GM12878 (cell line): Measurements from ENCODE around the gene SLC46A2. TPM values are rescaled to one million over a fixed set of nuclear protein-coding genes. Genes with fewer than 3 reads are reported as not detected.

ENCODE experiments used
- ATAC-seq: fragments of 200-7000 bp; cut with Tn5 transposase; 3 replicates; pipeline ENCODE4 v1.9.1; 2020; ENCODE audit warnings: mild to moderate bottlenecking, moderate library complexity
- BruUV-seq: library from RNA; stranded (reverse); fragments of 400-500 nt; replicated peaks from 2 replicates; lab custom pipeline; 2021; lab: Mats Ljungman, UMichigan
- CTCF ChIA-PET: fragments of 300-600 bp; sonication (Branson Sonifier 250); formaldehyde crosslinking; extraction: SDS; loops from one replicate; lab custom pipeline; 2021; ENCODE audit warnings: inconsistent platforms; lab: Yijun Ruan, JAX
- POLR2A ChIA-PET: fragments of 350-600 bp; formaldehyde crosslinking; extraction: SDS; loops from one replicate; lab custom pipeline; 2021; ENCODE audit warnings: inconsistent platforms; lab: Charles Lee
- RAD21 ChIA-PET: fragments of 300-600 bp; sonication (Branson Sonifier 250); formaldehyde crosslinking; loops from one replicate; lab custom pipeline; 2023; ENCODE audit warnings: antibody characterized with exemption; ENCODE audit not compliant: unreplicated experiment; lab: Charles Lee
- SMC1A ChIA-PET: fragments of 300-600 bp; sonication (Branson Sonifier 250); formaldehyde crosslinking; loops from one replicate; lab custom pipeline; 2023; ENCODE audit not compliant: unreplicated experiment, uncharacterized antibody; lab: Charles Lee
- DNase-seq: peaks from one replicate; pipeline ENCODE4 v3.0.0-alpha.2; 2011; ENCODE audit warnings: low read depth, low spot score
- FAIRE-seq: peaks from 3 replicates; lab custom pipeline; 2011; peaks lifted over from hg19 to GRCh38; lab: Jason Lieb, UNC
- H2AFZ ChIP-seq: 2 replicates; pipeline ENCODE4 v1.6.0; 2011; ENCODE audit warnings: low read depth, low read length, control low read depth; ENCODE audit not compliant: control insufficient read depth
- H3K27ac ChIP-seq: 2 replicates; pipeline ENCODE4 v1.5.1; 2011; ENCODE audit warnings: control low read depth; ENCODE audit not compliant: control insufficient read depth, insufficient read depth
- H3K27me3 ChIP-seq, 2 experiments: replicated peaks in 1 of 2; 2 replicates each; pipeline versions ENCODE4 v1.6.0 to v1.6.1; 2011; ENCODE audit warnings: low read length in 1 of 2; ENCODE audit not compliant: control insufficient read depth in 2 of 2, insufficient read depth in 2 of 2
- H3K36me3 ChIP-seq, 2 experiments: 2 replicates each; pipeline ENCODE4 v1.5.1; 2011; ENCODE audit warnings: low read length in 1 of 2; ENCODE audit not compliant: control insufficient read depth in 2 of 2, insufficient read depth in 2 of 2
- H3K4me1 ChIP-seq: 2 replicates; pipeline ENCODE4 v1.6.1; 2011; ENCODE audit warnings: mild to moderate bottlenecking, low read length, moderate library complexity, mixed read lengths; ENCODE audit not compliant: control insufficient read depth, insufficient read depth
- H3K4me2 ChIP-seq: 2 replicates; pipeline ENCODE4 v1.6.0; 2011; ENCODE audit warnings: control low read depth; ENCODE audit not compliant: control insufficient read depth, insufficient read depth
- H3K4me3 ChIP-seq: fragments of 200-600 bp; sonication (generic); 2 replicates; pipeline ENCODE4 v1.5.1; 2016
- H3K79me2 ChIP-seq: 2 replicates; pipeline ENCODE4 v1.6.0; 2011; ENCODE audit warnings: low read length; ENCODE audit not compliant: control insufficient read depth, insufficient read depth
- H3K9ac ChIP-seq: 2 replicates; pipeline ENCODE4 v1.8.0; 2011; ENCODE audit warnings: low read length, control low read depth, mixed read lengths; ENCODE audit not compliant: control insufficient read depth, insufficient read depth
- H3K9me3 ChIP-seq: replicated peaks from 3 replicates; pipeline ENCODE4 v1.5.1; 2011; ENCODE audit warnings: mild to moderate bottlenecking, low read length; ENCODE audit not compliant: control insufficient read depth, insufficient read depth
- H4K20me1 ChIP-seq: 2 replicates; pipeline ENCODE4 v1.6.0; 2011; ENCODE audit not compliant: control insufficient read depth, insufficient read depth
- EP300 ChIP-seq, 2 experiments: fragments of 150-350 bp in 1 of 2; IDR thresholded peaks; 2 replicates each; pipeline ENCODE4 v1.6.1; 2011 to 2012; ENCODE audit warnings: low read depth in 2 of 2, low read length in 2 of 2, borderline replicate concordance in 1 of 2, improper control_type of control experiment in 1 of 2, inconsistent platforms in 1 of 2; ENCODE audit not compliant: control insufficient read depth in 1 of 2
- JUND ChIP-seq: IDR thresholded peaks from 2 replicates; pipeline ENCODE4 v1.6.1; 2012; ENCODE audit warnings: low read depth, mild to moderate bottlenecking, low read length, improper control_type of control experiment, moderate library complexity
- NRF1 ChIP-seq: conservative IDR thresholded peaks from 2 replicates; pipeline ENCODE4 v1.6.1; 2011; ENCODE audit warnings: mild to moderate bottlenecking, low read depth, low read length, improper control_type of control experiment
- RBBP5 ChIP-seq: fragments of 200-600 bp; sonication (generic); conservative IDR thresholded peaks from 2 replicates; pipeline ENCODE4 v1.6.1; 2016
- SIN3A ChIP-seq: IDR thresholded peaks from 2 replicates; pipeline ENCODE4 v1.6.1; 2012; ENCODE audit warnings: low read depth, low read length, improper control_type of control experiment
- SRF ChIP-seq, 2 experiments: IDR thresholded peaks; 2 replicates each; pipeline ENCODE4 v1.6.1; 2011; ENCODE audit warnings: low read depth in 2 of 2, low read length in 2 of 2, mild to moderate bottlenecking in 1 of 2, moderate library complexity in 1 of 2
- YY1 ChIP-seq: IDR thresholded peaks from 2 replicates; pipeline ENCODE4 v1.6.1; 2011; ENCODE audit warnings: low read depth, mild to moderate bottlenecking, low read length
- ZNF207 ChIP-seq: fragments of 450-650 bp; IDR thresholded peaks from 2 replicates; pipeline ENCODE4 v1.6.1; 2014; ENCODE audit warnings: antibody characterized with exemption, mild to moderate bottlenecking, borderline replicate concordance
- ZZZ3 ChIP-seq: IDR thresholded peaks from 2 replicates; pipeline ENCODE4 v1.6.1; 2011; ENCODE audit warnings: low read depth; ENCODE audit not compliant: control insufficient read depth, insufficient read length
- WGBS: methylation state at CpG from one replicate; pipeline ENCODE4 v1.1.6; 2016; ENCODE audit warnings: low lambda C conversion rate; ENCODE audit not compliant: insufficient replicate concordance, insufficient coverage; ENCODE audit errors: missing lambda C conversion rate; 5-methylcytosine and 5-hydroxymethylcytosine counted together
- in situ Hi-C: fragments of 300-500 bp; cut with MboI; formaldehyde crosslinking; loops from 9 replicates; pipeline ENCODE4 v1.14.3; 2018; ENCODE audit warnings: mixed read lengths
- intact Hi-C: fragments of 100-400 bp; cut with micrococcal nuclease; formaldehyde crosslinking; loops from one replicate; pipeline ENCODE4 v1.14.2; 2022; ENCODE audit not compliant: unreplicated experiment
- polyA plus RNA-seq, 11 experiments: library from polyadenylated mRNA; depleted of rRNA in 4 of 11; unstranded in 6 of 11; stranded (reverse) in 5 of 11; fragments of >200 nt; fragmentation: Nextera tagmentation in 4 of 11; fragmentation: Illumina TruSeq in 1 of 11; extraction: Ambion mirVana in 4 of 11; extraction: Trizol in 1 of 11; gene quantifications; 1 replicate in 1 of 11; 2 replicates in 10 of 11; pipeline versions ENCODE4 v1.2.1 to v1.2.3, GENCODE V29; 2011 to 2016; ENCODE audit warnings: inconsistent platforms in 2 of 11, missing spikeins in 2 of 11, low read depth in 1 of 11
- total RNA-seq, 4 experiments: library from RNA; depleted of rRNA in 3 of 4; stranded (reverse); fragments of >200 nt in 3 of 4; fragmentation: Illumina TruSeq in 1 of 4; extraction: Trizol in 1 of 4; gene quantifications; 2 replicates each; pipeline versions ENCODE4 v1.2.1 to v1.2.3, GENCODE V29; 2013 to 2021
- TF ChIP-seq, protein P1 (sequence below): fragments of 450-650 bp; IDR thresholded peaks from 2 replicates; pipeline ENCODE4 v1.6.1; 2014; ENCODE audit warnings: mild to moderate bottlenecking
- TF ChIP-seq, protein P2 (sequence below): IDR thresholded peaks from 2 replicates; pipeline ENCODE4 v1.6.1; 2012; ENCODE audit warnings: low read depth, low read length, improper control_type of control experiment
- TF ChIP-seq, protein P3 (sequence below): fragments of 450-650 bp; IDR thresholded peaks from 2 replicates; pipeline ENCODE4 v1.6.1; 2017; ENCODE audit warnings: mild to moderate bottlenecking, moderate library complexity

The SLC46A2 gene
- total and polyA plus RNA-seq, 10 of the 15 experiments (the other 5 are each of a cell fraction or from before 2014, with no cell fraction given) = not detected

DNA sequence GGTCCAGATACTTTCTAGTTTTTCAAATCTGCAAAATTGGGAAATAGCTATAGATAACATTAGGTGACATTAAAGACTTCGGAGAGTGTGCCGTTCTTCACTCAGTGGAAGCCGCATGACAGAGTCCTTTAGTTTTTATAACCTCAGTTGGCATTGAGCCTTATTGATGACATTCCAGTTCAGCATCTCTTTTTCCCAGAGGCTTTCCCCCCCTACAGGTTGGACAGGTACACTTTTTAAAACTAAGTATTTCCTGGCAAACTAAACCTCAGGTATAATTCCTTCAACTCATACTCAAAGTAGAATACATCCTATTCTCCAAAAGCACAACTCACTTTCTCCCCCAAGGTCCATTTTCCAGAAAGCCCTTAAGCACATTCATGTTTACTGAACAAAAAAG, 58.7 kb downstream of the SLC46A2 start:
- Histone ChIP-seq H3K79me2 (no peaks in the 10 kb centered on the region), H3K4me1 (no peaks in the 10 kb centered on the region), H3K27ac (no peak overlapping the region), H3K9me3 (no peaks in the 10 kb centered on the region), H3K4me3 (no peak overlapping the region), H3K36me3 (no peaks in the 10 kb centered on the region), H3K27me3 (no peaks in the 10 kb centered on the region), H3K9ac (no peak overlapping the region), H3K4me2 (no peak overlapping the region), H4K20me1 (no peaks in the 10 kb centered on the region), H2AFZ (no peak overlapping the region)
- 83% methylated on average over 3 of the region's 3 CpGs for WGBS
- ChIA-PET CTCF (interaction anchor here (1.0 to 1.4 kb wide), 2 partner anchors 14 to 71 kb away, joined by 3 to 5 read pairs; no protein-coding TSS in a partner anchor), RAD21 (no interaction called here), POLR2A (no interaction called here), SMC1A (no interaction called here)
- intact Hi-C loops = no loop called here
- no TSS peak for BruUV-seq
- DNase-seq (no peak), FAIRE-seq (no peak), ATAC-seq (no peak)
- in situ Hi-C loops = no loop called here
- TF ChIP-seq SRF (IDR thresholded peaks at IDR 0.05; ENCODE audit: low read depth in 2 of 2, low read length in 2 of 2) (no peak), JUND (no peak), NRF1 (no peak), ZNF207 (no peak), RBBP5 (no peak), EP300 (IDR thresholded peaks at IDR 0.05; ENCODE audit: borderline replicate concordance in 1 of 2, control insufficient read depth in 1 of 2, low read depth in 2 of 2, low read length in 2 of 2) (no peak), ZZZ3 (no peak), SIN3A (no peak), YY1 (no peak)
- TF ChIP-seq, protein P1, sequence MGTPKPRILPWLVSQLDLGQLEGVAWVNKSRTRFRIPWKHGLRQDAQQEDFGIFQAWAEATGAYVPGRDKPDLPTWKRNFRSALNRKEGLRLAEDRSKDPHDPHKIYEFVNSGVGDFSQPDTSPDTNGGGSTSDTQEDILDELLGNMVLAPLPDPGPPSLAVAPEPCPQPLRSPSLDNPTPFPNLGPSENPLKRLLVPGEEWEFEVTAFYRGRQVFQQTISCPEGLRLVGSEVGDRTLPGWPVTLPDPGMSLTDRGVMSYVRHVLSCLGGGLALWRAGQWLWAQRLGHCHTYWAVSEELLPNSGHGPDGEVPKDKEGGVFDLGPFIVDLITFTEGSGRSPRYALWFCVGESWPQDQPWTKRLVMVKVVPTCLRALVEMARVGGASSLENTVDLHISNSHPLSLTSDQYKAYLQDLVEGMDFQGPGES = no peak
- TF ChIP-seq, protein P2, sequence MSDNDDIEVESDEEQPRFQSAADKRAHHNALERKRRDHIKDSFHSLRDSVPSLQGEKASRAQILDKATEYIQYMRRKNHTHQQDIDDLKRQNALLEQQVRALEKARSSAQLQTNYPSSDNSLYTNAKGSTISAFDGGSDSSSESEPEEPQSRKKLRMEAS = no peak
- TF ChIP-seq, protein P3, sequence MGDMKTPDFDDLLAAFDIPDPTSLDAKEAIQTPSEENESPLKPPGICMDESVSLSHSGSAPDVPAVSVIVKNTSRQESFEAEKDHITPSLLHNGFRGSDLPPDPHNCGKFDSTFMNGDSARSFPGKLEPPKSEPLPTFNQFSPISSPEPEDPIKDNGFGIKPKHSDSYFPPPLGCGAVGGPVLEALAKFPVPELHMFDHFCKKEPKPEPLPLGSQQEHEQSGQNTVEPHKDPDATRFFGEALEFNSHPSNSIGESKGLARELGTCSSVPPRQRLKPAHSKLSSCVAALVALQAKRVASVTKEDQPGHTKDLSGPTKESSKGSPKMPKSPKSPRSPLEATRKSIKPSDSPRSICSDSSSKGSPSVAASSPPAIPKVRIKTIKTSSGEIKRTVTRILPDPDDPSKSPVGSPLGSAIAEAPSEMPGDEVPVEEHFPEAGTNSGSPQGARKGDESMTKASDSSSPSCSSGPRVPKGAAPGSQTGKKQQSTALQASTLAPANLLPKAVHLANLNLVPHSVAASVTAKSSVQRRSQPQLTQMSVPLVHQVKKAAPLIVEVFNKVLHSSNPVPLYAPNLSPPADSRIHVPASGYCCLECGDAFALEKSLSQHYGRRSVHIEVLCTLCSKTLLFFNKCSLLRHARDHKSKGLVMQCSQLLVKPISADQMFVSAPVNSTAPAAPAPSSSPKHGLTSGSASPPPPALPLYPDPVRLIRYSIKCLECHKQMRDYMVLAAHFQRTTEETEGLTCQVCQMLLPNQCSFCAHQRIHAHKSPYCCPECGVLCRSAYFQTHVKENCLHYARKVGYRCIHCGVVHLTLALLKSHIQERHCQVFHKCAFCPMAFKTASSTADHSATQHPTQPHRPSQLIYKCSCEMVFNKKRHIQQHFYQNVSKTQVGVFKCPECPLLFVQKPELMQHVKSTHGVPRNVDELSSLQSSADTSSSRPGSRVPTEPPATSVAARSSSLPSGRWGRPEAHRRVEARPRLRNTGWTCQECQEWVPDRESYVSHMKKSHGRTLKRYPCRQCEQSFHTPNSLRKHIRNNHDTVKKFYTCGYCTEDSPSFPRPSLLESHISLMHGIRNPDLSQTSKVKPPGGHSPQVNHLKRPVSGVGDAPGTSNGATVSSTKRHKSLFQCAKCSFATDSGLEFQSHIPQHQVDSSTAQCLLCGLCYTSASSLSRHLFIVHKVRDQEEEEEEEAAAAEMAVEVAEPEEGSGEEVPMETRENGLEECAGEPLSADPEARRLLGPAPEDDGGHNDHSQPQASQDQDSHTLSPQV = no peak
